NOMO-1 treated with dmso at 0.1 percent for 144 hours (cell line): ENCODE data around the gene PHOSPHO2.
"Not testable (repeated sequence)": the region's sequence is repeated elsewhere in the genome, so short reads cannot be mapped to it uniquely, and the experiment has no call there.

Experiments used
- DNase-seq: peaks from one replicate; lab custom pipeline; 2025; ENCODE audit not compliant: unreplicated experiment; lab: John Stamatoyannopoulos, UW

Gene PHOSPHO2

GRCh38 chr2:169683425-169684134, 10.7 kb upstream of the PHOSPHO2 start:
- DNase-seq: no peak

DNA sequence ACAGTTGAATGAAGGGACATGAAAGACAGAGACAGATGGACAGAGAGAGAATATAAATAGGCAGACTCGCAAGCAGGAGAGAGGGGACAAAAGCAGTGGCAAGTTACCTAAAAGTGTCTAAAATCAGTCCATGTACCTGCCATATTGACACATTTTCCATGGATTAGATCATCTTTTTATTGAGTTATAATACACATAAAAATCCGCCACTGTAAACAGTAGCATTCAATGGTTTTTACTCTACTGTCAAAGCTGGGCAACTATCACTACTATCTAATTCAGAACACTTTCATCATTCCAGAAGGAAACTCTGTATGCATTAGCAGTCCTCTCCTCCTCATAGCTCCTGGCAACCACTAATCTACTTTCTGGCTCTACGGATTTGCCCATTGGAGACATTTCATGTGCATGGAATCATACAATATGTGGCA, 10.1 kb upstream of the PHOSPHO2 start:
- DNase-seq: no peak

- DNase-seq: not testable (repeated sequence)
These were observed 9.6 kb upstream of the PHOSPHO2 start for GRCh38 chr2:169684712-169685111.

- not testable (repeated sequence) for DNase-seq
These were observed 7.4 kb upstream of the PHOSPHO2 start for GRCh38 chr2:169686825-169687224.

DNA sequence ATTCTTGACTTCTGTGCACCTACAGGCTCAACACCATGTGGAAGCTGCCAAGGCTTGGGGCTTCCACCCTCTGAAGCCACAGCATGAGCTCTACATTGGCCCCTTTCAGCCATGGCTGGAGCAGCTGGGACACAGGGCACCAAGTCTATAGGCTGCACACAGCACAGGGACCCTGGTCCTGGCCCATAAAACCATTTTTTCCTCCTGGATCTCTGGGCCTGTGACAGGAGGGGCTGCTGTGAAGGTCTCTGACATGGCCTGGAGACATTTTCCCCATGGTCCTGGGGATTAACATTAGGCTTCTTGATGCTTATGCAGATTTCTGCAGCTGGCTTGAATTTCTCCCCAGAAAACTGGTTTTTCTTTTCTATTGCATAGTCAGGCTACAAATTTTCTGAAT, 6.3 kb upstream of the PHOSPHO2 start:
- not testable (repeated sequence) for DNase-seq

DNA sequence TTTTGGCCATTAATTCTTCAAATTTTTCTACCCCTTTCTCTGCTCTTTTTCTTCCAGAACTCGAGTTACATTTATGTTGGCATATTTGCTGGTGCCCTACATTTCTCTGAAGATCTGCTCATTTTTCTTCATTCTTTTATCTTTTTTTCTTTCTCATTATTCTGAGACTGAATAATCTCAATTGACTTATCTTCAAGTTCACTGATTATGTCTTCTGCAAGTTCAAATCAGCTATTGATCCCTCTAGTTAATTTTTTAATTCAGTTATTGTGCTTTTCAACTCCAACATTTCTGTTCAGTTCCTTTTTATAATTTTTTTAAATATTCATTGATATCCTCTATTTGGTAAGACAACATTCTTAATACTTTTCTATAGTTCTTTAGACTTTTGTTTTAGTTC, 3.3 kb upstream of the PHOSPHO2 start:
- no peak for DNase-seq

DNA sequence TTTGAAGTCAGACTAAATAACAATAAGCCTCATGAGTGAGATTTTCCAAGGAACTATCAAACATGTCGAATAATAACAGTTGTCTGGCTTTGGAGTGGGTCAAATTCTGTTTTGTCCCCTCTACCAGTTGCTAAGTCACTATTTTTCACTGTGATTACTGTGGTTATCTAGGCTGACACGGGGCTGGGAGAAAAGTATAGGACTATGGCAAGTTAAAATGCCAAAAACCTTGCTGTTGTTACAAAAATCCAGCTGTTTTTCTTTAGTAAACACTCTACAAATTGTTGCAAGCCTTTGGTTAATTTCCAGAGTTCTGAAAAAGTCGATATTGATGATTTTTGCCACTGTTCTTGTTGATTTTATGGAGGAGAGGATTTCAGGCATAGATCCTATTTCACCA, 1.6 kb upstream of the PHOSPHO2 start:
- no peak for DNase-seq

- no peak for DNase-seq
These were observed 909 bp upstream of the PHOSPHO2 start for GRCh38 chr2:169693360-169693759.

DNA sequence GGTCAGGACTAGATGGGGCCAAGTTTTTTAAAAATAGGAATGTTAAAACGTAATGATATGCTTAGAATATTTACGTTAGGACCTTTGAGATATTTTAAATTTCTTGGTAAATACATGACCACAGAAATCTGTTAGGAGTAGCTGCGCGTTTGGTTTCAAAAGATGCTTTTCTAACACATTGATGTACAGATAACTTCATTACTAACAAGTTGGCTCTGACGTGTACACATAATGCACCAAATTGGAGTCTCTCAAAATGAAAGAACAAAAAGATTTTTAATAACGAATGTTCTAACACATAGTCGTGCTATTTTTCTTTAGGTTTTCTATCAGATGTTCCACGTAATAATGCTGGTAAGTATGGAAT, 608 bp downstream of the PHOSPHO2 start:
- no peak for DNase-seq

DNA sequence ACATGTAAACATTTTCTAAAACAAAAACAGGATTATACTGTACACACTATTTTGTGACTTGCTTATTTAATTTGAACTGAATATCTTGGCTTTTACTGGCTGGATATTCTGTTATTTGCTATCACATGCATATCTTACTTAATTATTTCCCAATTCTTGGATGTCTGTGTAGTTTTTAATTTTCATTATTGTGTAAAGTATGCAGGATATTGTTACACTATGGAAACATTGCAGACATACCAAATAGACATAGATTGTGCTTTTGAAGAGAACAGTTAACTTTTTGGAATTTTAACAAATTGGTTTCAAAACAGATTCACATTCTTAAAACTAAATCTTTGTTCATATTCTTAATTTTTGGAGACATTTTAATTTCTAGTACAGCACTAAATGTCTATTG, 2.1 kb downstream of the PHOSPHO2 start:
- DNase-seq: no peak

DNA sequence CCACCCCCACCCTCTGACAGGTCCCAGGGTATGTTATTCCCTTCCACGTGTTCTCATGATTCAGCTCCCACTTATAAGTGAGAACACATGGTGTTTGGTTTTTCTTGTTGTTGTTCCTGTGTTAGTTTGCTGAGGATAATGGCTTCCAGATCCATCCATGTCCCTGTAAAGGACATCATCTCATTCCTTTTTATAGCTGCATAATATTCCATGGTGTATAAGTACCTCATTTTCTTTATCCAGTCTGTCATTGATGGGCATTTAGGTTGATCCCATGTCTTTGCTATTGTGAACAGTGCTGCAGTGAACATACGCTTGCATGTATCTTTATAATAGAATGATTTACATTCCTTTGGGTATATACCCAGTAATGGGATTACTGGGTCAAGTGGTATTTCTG, 4.9 kb downstream of the PHOSPHO2 start:
- DNase-seq: not testable (repeated sequence)

GRCh38 chr2:169702996-169703395, 8.7 kb downstream of the PHOSPHO2 start:
- no peak for DNase-seq

GRCh38 chr2:169704160-169704708, 10.0 kb downstream of the PHOSPHO2 start:
- no peak for DNase-seq

- no peak for DNase-seq
These were observed 11.7 kb downstream of the PHOSPHO2 start for GRCh38 chr2:169705927-169706326.

DNA sequence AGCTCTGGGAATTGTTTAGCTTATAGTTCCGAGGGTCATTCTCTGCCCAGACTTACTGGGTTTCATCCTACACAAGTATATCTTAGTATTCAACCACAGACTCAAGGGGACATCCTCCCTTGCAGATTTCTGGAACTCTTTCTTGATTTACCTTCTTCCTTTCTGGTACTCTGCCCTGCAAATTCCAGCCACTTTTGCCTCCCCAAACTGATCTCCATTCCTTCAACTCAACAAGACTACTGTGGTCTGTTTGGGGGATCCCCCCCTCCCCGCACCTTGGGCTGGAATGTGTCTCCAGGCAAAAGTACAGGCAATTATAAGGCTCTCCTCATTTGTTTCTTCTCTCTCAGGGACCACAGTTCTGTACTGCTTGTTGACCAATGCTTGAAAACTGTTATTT, 13.4 kb downstream of the PHOSPHO2 start:
- no peak for DNase-seq

- DNase-seq: no peak
These were observed 15.1 kb downstream of the PHOSPHO2 start for GRCh38 chr2:169709331-169709730.

- no peak for DNase-seq
These were observed 15.7 kb downstream of the PHOSPHO2 start for GRCh38 chr2:169709981-169710380.

DNA sequence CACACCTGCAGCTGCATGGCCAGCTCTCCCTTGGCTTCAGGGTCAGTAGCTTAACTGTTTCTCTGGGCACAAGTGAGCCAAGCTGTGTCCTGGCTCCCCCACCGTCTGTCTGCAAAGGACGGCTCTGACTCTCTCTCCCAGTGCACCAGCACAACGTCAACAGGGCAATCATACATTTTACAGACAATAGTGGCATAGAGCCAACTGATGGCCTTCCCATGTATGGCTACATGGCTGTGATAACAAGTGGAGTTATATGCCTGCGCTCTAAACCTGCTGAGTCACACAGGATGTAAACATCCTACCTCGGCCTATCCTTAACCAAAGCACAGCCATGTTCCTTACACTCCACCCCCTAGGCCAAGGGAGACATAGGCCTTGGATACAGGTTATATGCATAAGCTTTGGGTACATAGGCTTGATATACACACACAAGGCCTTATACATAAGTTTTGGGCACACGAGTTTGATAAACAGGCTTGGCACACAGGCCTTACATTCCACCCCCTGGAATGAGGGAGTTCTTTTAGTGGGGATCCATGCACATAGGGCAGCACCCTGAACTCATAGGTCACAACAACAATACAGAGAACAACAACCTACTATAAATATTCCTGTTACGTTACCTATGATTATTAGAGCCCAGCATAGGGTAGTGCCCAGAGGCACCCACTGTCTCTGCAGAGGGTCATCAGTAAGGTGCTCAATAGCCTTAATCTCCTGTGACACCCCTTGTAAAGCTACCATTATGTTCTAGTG, 17.7 kb downstream of the PHOSPHO2 start:
- no peak for DNase-seq

DNA sequence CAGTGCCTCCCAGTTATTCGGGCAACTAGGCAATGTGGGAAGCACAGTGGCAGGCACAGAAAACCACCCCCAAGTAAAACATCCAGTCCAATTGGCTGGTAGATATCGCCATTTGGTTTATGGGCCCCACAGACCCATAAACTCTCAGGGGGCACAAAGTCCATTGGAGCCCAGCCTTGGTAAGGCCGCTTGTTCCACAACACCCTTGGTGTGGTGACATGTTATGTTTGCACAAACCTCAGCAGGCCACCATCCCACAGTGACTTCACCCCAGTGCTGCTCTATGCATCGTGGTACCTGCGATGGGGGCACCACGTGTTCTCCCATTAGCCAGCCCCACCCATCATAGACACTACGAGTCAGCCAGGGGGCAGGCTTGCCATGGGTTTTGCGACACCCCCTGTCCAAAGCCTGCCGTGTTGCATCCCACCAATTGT, 18.5 kb downstream of the PHOSPHO2 start:
- DNase-seq: no peak

GRCh38 chr2:169713331-169713730, 19.1 kb downstream of the PHOSPHO2 start:
- no peak for DNase-seq

GRCh38 chr2:169714699-169715098, 20.4 kb downstream of the PHOSPHO2 start:
- no peak for DNase-seq
